Nephron (organoid): ENCODE data around the gene PPP1R9A.

Source experiments
- H3K27ac Mint-ChIP-seq, 3 experiments: 2 replicates each; pipeline ENCODE4 v1.8.0; 2020; ENCODE audit warnings: mixed read lengths in 3 of 3, mild to moderate bottlenecking in 2 of 3, moderate library complexity in 1 of 3
- H3K27me3 Mint-ChIP-seq: 2 replicates; pipeline ENCODE4 v1.8.0; 2021; ENCODE audit warnings: low read depth, mild to moderate bottlenecking, moderate library complexity, mixed read lengths
- H3K36me3 Mint-ChIP-seq: 2 replicates; pipeline ENCODE4 v1.8.0; 2020; ENCODE audit warnings: low read depth, mixed read lengths
- H3K4me1 Mint-ChIP-seq: 2 replicates; pipeline ENCODE4 v1.8.0; 2020; ENCODE audit warnings: mixed read lengths
- H3K4me3 Mint-ChIP-seq, 3 experiments: 2 replicates each; pipeline ENCODE4 v1.8.0; 2020; ENCODE audit warnings: mild to moderate bottlenecking in 3 of 3, mixed read lengths in 3 of 3, moderate library complexity in 2 of 3
- H3K9me3 Mint-ChIP-seq: 2 replicates; pipeline ENCODE4 v1.8.0; 2020; ENCODE audit warnings: mixed read lengths
- CTCF ChIP-seq, 3 experiments: fragments of 200-600 bp; sonication (generic); IDR thresholded peaks; one replicate each; pipeline ENCODE4 v1.5.0; 2021; ENCODE audit warnings: antibody characterized with exemption in 3 of 3; ENCODE audit not compliant: unreplicated experiment in 3 of 3

The PPP1R9A gene

GRCh38 chr7:95311389-95311788 lies 404.0 kb downstream of the PPP1R9A start:
- Mint-ChIP-seq H3K27me3 (no peaks in the 10 kb centered on the region), H3K4me3 (no peak overlapping the region), H3K9me3 (no peaks in the 10 kb centered on the region), H3K27ac (peak overlapping the region in 1 of 3 experiments; percentile 34), H3K4me1 (peaks cover 9% of the 10 kb centered on the region), H3K36me3 (no peaks in the 10 kb centered on the region)
- no peak for TF ChIP-seq CTCF (IDR thresholded peaks at IDR 0.05; ENCODE audit: unreplicated experiment in 3 of 3)

GRCh38 chr7:95312561-95312960 lies 405.2 kb downstream of the PPP1R9A start:
- Mint-ChIP-seq H3K4me3 (no peak overlapping the region), H3K27me3 (no peaks in the 10 kb centered on the region), H3K9me3 (no peaks in the 10 kb centered on the region), H3K27ac (no peak overlapping the region), H3K36me3 (no peaks in the 10 kb centered on the region), H3K4me1 (peaks cover 9% of the 10 kb centered on the region)
- TF ChIP-seq CTCF (IDR thresholded peaks at IDR 0.05; ENCODE audit: unreplicated experiment in 3 of 3), result no peak

- Mint-ChIP-seq H3K27me3 (no peaks in the 10 kb centered on the region), H3K9me3 (no peaks in the 10 kb centered on the region), H3K4me1 (no peaks in the 10 kb centered on the region), H3K4me3 (no peak overlapping the region), H3K27ac (no peak overlapping the region), H3K36me3 (no peaks in the 10 kb centered on the region)
- TF ChIP-seq CTCF (IDR thresholded peaks at IDR 0.05; ENCODE audit: unreplicated experiment in 3 of 3), result no peak
These were observed 409.2 kb downstream of the PPP1R9A start for GRCh38 chr7:95316588-95316987.

GRCh38 chr7:95317546-95317945 lies 410.2 kb downstream of the PPP1R9A start:
- H3K36me3 Mint-ChIP-seq, result no peaks in the 10 kb centered on the region
- H3K4me3 Mint-ChIP-seq, result no peak overlapping the region
- H3K9me3 Mint-ChIP-seq, result no peaks in the 10 kb centered on the region
- H3K4me1 Mint-ChIP-seq, result no peaks in the 10 kb centered on the region
- no peak for TF ChIP-seq CTCF (IDR thresholded peaks at IDR 0.05; ENCODE audit: unreplicated experiment in 3 of 3)
- H3K27me3 Mint-ChIP-seq, result no peaks in the 10 kb centered on the region
- peak overlapping the region in 1 of 3 experiments; percentile 55 for H3K27ac Mint-ChIP-seq

- H3K4me1 Mint-ChIP-seq, result no peaks in the 10 kb centered on the region
- no peaks in the 10 kb centered on the region for H3K36me3 Mint-ChIP-seq
- H3K9me3 Mint-ChIP-seq, result no peaks in the 10 kb centered on the region
- H3K27ac Mint-ChIP-seq, result peak overlapping the region in 1 of 3 experiments; percentile 55
- H3K4me3 Mint-ChIP-seq, result no peak overlapping the region
- no peaks in the 10 kb centered on the region for H3K27me3 Mint-ChIP-seq
- TF ChIP-seq CTCF (IDR thresholded peaks at IDR 0.05; ENCODE audit: unreplicated experiment in 3 of 3), result no peak
These were observed 410.6 kb downstream of the PPP1R9A start for GRCh38 chr7:95317966-95318365.

GRCh38 chr7:95318501-95319100 lies 411.2 kb downstream of the PPP1R9A start:
- H3K4me1 Mint-ChIP-seq, result no peaks in the 10 kb centered on the region
- no peaks in the 10 kb centered on the region for H3K27me3 Mint-ChIP-seq
- H3K9me3 Mint-ChIP-seq, result no peaks in the 10 kb centered on the region
- H3K36me3 Mint-ChIP-seq, result no peaks in the 10 kb centered on the region
- H3K4me3 Mint-ChIP-seq, result no peak overlapping the region
- TF ChIP-seq CTCF (IDR thresholded peaks at IDR 0.05; ENCODE audit: unreplicated experiment in 3 of 3), result no peak
- H3K27ac Mint-ChIP-seq, result no peak overlapping the region
